ENCODE measurements around the gene CACNA1C.
"Not testable (repeated sequence)": the region's sequence is repeated elsewhere in the genome, so short reads cannot be mapped to it uniquely, and the experiment has no call there.

CACNA1C gene

GRCh38 chr12:2129076-2129475, 76.3 kb downstream of the CACNA1C start:
- TF ChIP-seq CTCF (conservative IDR thresholded peaks at IDR 0.05; ENCODE audit: low read depth, low read length): no peak
- Histone ChIP-seq H3K4me1 (ENCODE audit: low read depth, poor library complexity, severe bottlenecking) (no peaks in the 10 kb centered on the region), H3K4me3 (IDR thresholded peaks at IDR 0.05; ENCODE audit: insufficient read depth, low read depth, low read length) (no peak overlapping the region), H3K27ac (no peak overlapping the region), H3K36me3 (ENCODE audit: insufficient read depth) (no peaks in the 10 kb centered on the region), H3K4me2 (no peak overlapping the region), H3K27me3 (ENCODE audit: insufficient read depth, low read depth) (no peaks in the 10 kb centered on the region), H4K20me1 (ENCODE audit: insufficient read depth) (no peaks in the 10 kb centered on the region), H3K9ac (no peak overlapping the region), H2AFZ (ENCODE audit: low read depth) (no peak overlapping the region), H3K79me2 (ENCODE audit: insufficient read depth, low read depth) (no peaks in the 10 kb centered on the region)

GRCh38 chr12:2135661-2136418, 83.1 kb downstream of the CACNA1C start:
- not testable (repeated sequence) for H3K4me2 ChIP-seq

GRCh38 chr12:2136901-2137300, 84.1 kb downstream of the CACNA1C start:
- H4K20me1 ChIP-seq (ENCODE audit: insufficient read depth): no peaks in the 10 kb centered on the region
- H3K9ac ChIP-seq: no peak overlapping the region
- H3K79me2 ChIP-seq (ENCODE audit: insufficient read depth, low read depth): no peaks in the 10 kb centered on the region
- H3K27me3 ChIP-seq (ENCODE audit: insufficient read depth, low read depth): no peaks in the 10 kb centered on the region
- H2AFZ ChIP-seq (ENCODE audit: low read depth): no peak overlapping the region
- no peak overlapping the region for H3K27ac ChIP-seq
- H3K4me1 ChIP-seq (ENCODE audit: low read depth, poor library complexity, severe bottlenecking): no peaks in the 10 kb centered on the region
- H3K4me2 ChIP-seq: no peak overlapping the region
- no peak overlapping the region for H3K4me3 ChIP-seq (IDR thresholded peaks at IDR 0.05; ENCODE audit: insufficient read depth, low read depth, low read length)
- TF ChIP-seq CTCF (conservative IDR thresholded peaks at IDR 0.05; ENCODE audit: low read depth, low read length): no peak
- no peaks in the 10 kb centered on the region for H3K36me3 ChIP-seq (ENCODE audit: insufficient read depth)

More at GRCh38 chr12:2135661-2136418, 83.1 kb downstream of the CACNA1C start:
- H3K27ac ChIP-seq; H3K4me3 ChIP-seq (IDR thresholded peaks at IDR 0.05; ENCODE audit: insufficient read depth, low read depth, low read length); H3K4me1 ChIP-seq (ENCODE audit: low read depth, poor library complexity, severe bottlenecking); H3K27me3 ChIP-seq (ENCODE audit: insufficient read depth, low read depth); H3K9ac ChIP-seq; H3K36me3 ChIP-seq (ENCODE audit: insufficient read depth); H4K20me1 ChIP-seq (ENCODE audit: insufficient read depth); H2AFZ ChIP-seq (ENCODE audit: low read depth); H3K79me2 ChIP-seq (ENCODE audit: insufficient read depth, low read depth): not testable (repeated sequence)

- Histone ChIP-seq H3K4me3 (IDR thresholded peaks at IDR 0.05; ENCODE audit: insufficient read depth, low read depth, low read length) (no peak overlapping the region), H3K4me2 (no peak overlapping the region), H4K20me1 (ENCODE audit: insufficient read depth) (no peaks in the 10 kb centered on the region), H3K9ac (no peak overlapping the region), H3K79me2 (ENCODE audit: insufficient read depth, low read depth) (no peaks in the 10 kb centered on the region), H3K27ac (no peak overlapping the region), H3K36me3 (ENCODE audit: insufficient read depth) (no peaks in the 10 kb centered on the region), H3K4me1 (ENCODE audit: low read depth, poor library complexity, severe bottlenecking) (no peaks in the 10 kb centered on the region), H3K27me3 (ENCODE audit: insufficient read depth, low read depth) (no peaks in the 10 kb centered on the region), H2AFZ (ENCODE audit: low read depth) (no peak overlapping the region)
- TF ChIP-seq CTCF (conservative IDR thresholded peaks at IDR 0.05; ENCODE audit: low read depth, low read length): no peak
Measured at GRCh38 chr12:2137711-2138110, 84.9 kb downstream of the CACNA1C start.

GRCh38 chr12:2138294-2138693, 85.5 kb downstream of the CACNA1C start:
- no peak overlapping the region for H3K4me3 ChIP-seq (IDR thresholded peaks at IDR 0.05; ENCODE audit: insufficient read depth, low read depth, low read length)
- H3K4me1 ChIP-seq (ENCODE audit: low read depth, poor library complexity, severe bottlenecking): no peaks in the 10 kb centered on the region
- no peaks in the 10 kb centered on the region for H3K27me3 ChIP-seq (ENCODE audit: insufficient read depth, low read depth)
- H3K27ac ChIP-seq: no peak overlapping the region
- H3K9ac ChIP-seq: no peak overlapping the region
- no peak overlapping the region for H2AFZ ChIP-seq (ENCODE audit: low read depth)
- no peaks in the 10 kb centered on the region for H4K20me1 ChIP-seq (ENCODE audit: insufficient read depth)
- TF ChIP-seq CTCF (conservative IDR thresholded peaks at IDR 0.05; ENCODE audit: low read depth, low read length): no peak
- no peaks in the 10 kb centered on the region for H3K36me3 ChIP-seq (ENCODE audit: insufficient read depth)
- H3K4me2 ChIP-seq: no peak overlapping the region
- no peaks in the 10 kb centered on the region for H3K79me2 ChIP-seq (ENCODE audit: insufficient read depth, low read depth)
